A673 (cell line): ENCODE data around the gene CTCF. TPM values are rescaled to one million over a fixed set of nuclear protein-coding genes. Genes with fewer than 3 reads are reported as not detected.

ENCODE experiments used
- BruUV-seq: library from RNA; stranded (reverse); fragments of 400-500 nt; replicated peaks from 2 replicates; lab custom pipeline; 2021; lab: Mats Ljungman, UMichigan
- CTCF ChIA-PET: fragments of 300-600 bp; sonication (Branson Sonifier 250); formaldehyde crosslinking; loops from one replicate; lab custom pipeline; 2022; ENCODE audit warnings: antibody characterized with exemption; lab: Charles Lee
- POLR2A ChIA-PET: fragments of 300-600 bp; sonication (Branson Sonifier 250); formaldehyde crosslinking; loops from one replicate; lab custom pipeline; 2022; ENCODE audit warnings: antibody characterized with exemption; ENCODE audit not compliant: low non-redundant PET; lab: Charles Lee
- DNase-seq: peaks from one replicate; pipeline ENCODE4 v3.0.0-alpha.2; 2015; ENCODE audit warnings: low spot score
- H3K27ac ChIP-seq: fragments of 200-600 bp; sonication (generic); 2 replicates; pipeline ENCODE4 v1.5.1; 2016; ENCODE audit warnings: mixed run types, low read depth, mild to moderate bottlenecking, mixed read lengths, antibody characterized with exemption, low read length; ENCODE audit not compliant: poor library complexity, severe bottlenecking
- H3K27me3 ChIP-seq: fragments of 200-600 bp; sonication (generic); replicated peaks from 2 replicates; pipeline ENCODE4 v1.6.1; 2017; ENCODE audit warnings: mixed run types, low read depth, mild to moderate bottlenecking, mixed read lengths, antibody characterized with exemption, low read length; ENCODE audit not compliant: insufficient read depth, poor library complexity
- H3K36me3 ChIP-seq: fragments of 200-600 bp; sonication (generic); 2 replicates; pipeline ENCODE4 v1.6.1; 2016; ENCODE audit warnings: mixed run types, mild to moderate bottlenecking, mixed read lengths, antibody characterized with exemption, low read length; ENCODE audit not compliant: insufficient read depth, poor library complexity, severe bottlenecking
- H3K4me1 ChIP-seq: fragments of 200-600 bp; sonication (generic); 2 replicates; pipeline ENCODE4 v1.6.1; 2017; ENCODE audit warnings: mixed run types, mild to moderate bottlenecking, mixed read lengths, antibody characterized with exemption, low read length; ENCODE audit not compliant: insufficient read depth, poor library complexity, severe bottlenecking
- H3K4me3 ChIP-seq: fragments of 200-600 bp; sonication (generic); 2 replicates; pipeline ENCODE4 v1.5.1; 2016; ENCODE audit warnings: low read depth, mixed run types, mild to moderate bottlenecking, mixed read lengths, low read length; ENCODE audit not compliant: poor library complexity, severe bottlenecking
- H3K9me3 ChIP-seq: fragments of 200-600 bp; sonication (generic); 2 replicates; pipeline ENCODE4 v1.6.1; 2016; ENCODE audit warnings: mixed run types, low read depth, mild to moderate bottlenecking, mixed read lengths, antibody characterized with exemption, low read length; ENCODE audit not compliant: poor library complexity, severe bottlenecking
- CTCF ChIP-seq: fragments of 300-800, 200-600 bp; sonication (generic); conservative IDR thresholded peaks from 2 replicates; pipeline ENCODE4 v1.5.1; 2017; ENCODE audit warnings: low read depth, mild to moderate bottlenecking, antibody characterized with exemption, low read length, moderate library complexity, mixed read lengths
- EZH2 ChIP-seq: fragments of 200-600 bp; sonication (generic); IDR thresholded peaks from 2 replicates; pipeline ENCODE4 v1.6.1; 2017; ENCODE audit warnings: borderline replicate concordance, low read depth, mild to moderate bottlenecking, mixed read lengths, antibody characterized with exemption, low read length; ENCODE audit not compliant: poor library complexity, severe bottlenecking
- intact Hi-C: fragments of 100-400 bp; cut with micrococcal nuclease; formaldehyde crosslinking; loops from one replicate; pipeline ENCODE4 v1.10.0; 2022; ENCODE audit not compliant: unreplicated experiment
- total RNA-seq: library from RNA; stranded (reverse); gene quantifications from 2 replicates; pipeline ENCODE4 v1.2.3, GENCODE V29; 2021

The CTCF gene
- total RNA-seq, 1 experiment from 2014 or later = 74.7 TPM

GRCh38 chr16:67561824-67562525, 351 bp upstream of the CTCF start:
- CTCF ChIA-PET = interaction anchor here (0.7 to 1.7 kb wide), 3 partner anchors 15 to 96 kb away, joined by 5 to 14 read pairs (median 6); no protein-coding TSS in a partner anchor
- peak overlapping the region; percentile 98 for H3K4me3 ChIP-seq
- TF ChIP-seq EZH2 (no peak), CTCF (no peak)
- no peaks in the 10 kb centered on the region for H3K36me3 ChIP-seq
- no peaks in the 10 kb centered on the region for H3K27me3 ChIP-seq
- DNase-seq = peak; percentile 98
- H3K4me1 ChIP-seq = peaks cover 13% of the 10 kb centered on the region
- no peaks in the 10 kb centered on the region for H3K9me3 ChIP-seq
- BruUV-seq = no TSS peak
- H3K27ac ChIP-seq = peak overlapping the region; percentile 100
- intact Hi-C loops = loop anchor here (5.0 kb wide), 2 partner anchors 70 to 105 kb away; partner anchors contain the start of genes C16orf86 and ENKD1
- POLR2A ChIA-PET = interaction anchor here (0.6 to 0.7 kb wide), 4 partner anchors 84 to 131 kb away, joined by 3 to 6 read pairs (median 4); partner anchors contain the start of gene ACD

GRCh38 chr16:67562918-67563707, 787 bp downstream of the CTCF start:
- Histone ChIP-seq H3K27ac (peak overlapping the region; percentile 100), H3K36me3 (no peaks in the 10 kb centered on the region), H3K27me3 (no peaks in the 10 kb centered on the region), H3K4me3 (peak overlapping the region; percentile 98), H3K9me3 (no peaks in the 10 kb centered on the region), H3K4me1 (peaks cover 13% of the 10 kb centered on the region)
- no TSS peak for BruUV-seq
- CTCF ChIA-PET = interaction anchor here (0.6 to 1.7 kb wide), 5 partner anchors 16 to 725 kb away, joined by 3 to 6 read pairs (median 3); no protein-coding TSS in a partner anchor
- intact Hi-C loops = loop anchor here (5.0 kb wide), 2 partner anchors 69 to 104 kb away; partner anchors contain the start of genes C16orf86 and ENKD1
- peak; percentile 82 for DNase-seq
- no peak for TF ChIP-seq EZH2
- TF ChIP-seq CTCF = peak; percentile 44
- POLR2A ChIA-PET = no interaction called here

- CTCF ChIA-PET = interaction anchor here (0.6 to 1.7 kb wide), 4 partner anchors 17 to 477 kb away, joined by 3 to 6 read pairs (median 4); partner anchors contain the start of gene ACD
Measured at GRCh38 chr16:67563708-67564468, 1.6 kb downstream of the CTCF start.

More at GRCh38 chr16:67563708-67564468, 1.6 kb downstream of the CTCF start:
- intact Hi-C loops = loop anchor here (5.0 kb wide), 2 partner anchors 68 to 103 kb away; partner anchors contain the start of genes C16orf86 and ENKD1
- Histone ChIP-seq H3K9me3 (no peaks in the 10 kb centered on the region), H3K27ac (peak overlapping the region; percentile 100), H3K27me3 (no peaks in the 10 kb centered on the region), H3K36me3 (no peaks in the 10 kb centered on the region), H3K4me1 (peaks cover 13% of the 10 kb centered on the region), H3K4me3 (peak overlapping the region; percentile 98)
- TSS peak; percentile 70 for BruUV-seq
- POLR2A ChIA-PET = interaction anchor here (0.7 kb wide), 1 partner anchor 30 kb away, joined by 7 read pairs; no protein-coding TSS in a partner anchor
- DNase-seq = peak; percentile 39
- TF ChIP-seq CTCF = no peak
- TF ChIP-seq EZH2 = no peak
